NCI-H2107 (cell line): Measurements from ENCODE around the gene UQCRC1.

Source experiments
- DNase-seq: peaks from one replicate; lab custom pipeline; 2025; lab: John Stamatoyannopoulos, UW

UQCRC1 gene

GRCh38 chr3:48609088-48610005, at the start of gene UQCRC1:
UQCRC1 (minus strand) TSS chr3:48609646; CDS start chr3:48609620, 26 bp downstream.
- peak; percentile 74 for DNase-seq

GRCh38 chr3:48656841-48657281, 47.4 kb upstream of the UQCRC1 start:
- DNase-seq = no peak

- DNase-seq = no peak
Measured at GRCh38 chr3:48656061-48656840, 46.8 kb upstream of the UQCRC1 start.

GRCh38 chr3:48655606-48656005, 46.2 kb upstream of the UQCRC1 start:
- no peak for DNase-seq

GRCh38 chr3:48655063-48655462, 45.6 kb upstream of the UQCRC1 start:
- DNase-seq = no peak

- DNase-seq = no peak
Measured at GRCh38 chr3:48652923-48653715, 43.7 kb upstream of the UQCRC1 start.

- DNase-seq = no peak
Measured at GRCh38 chr3:48651771-48652170, 42.3 kb upstream of the UQCRC1 start.

- no peak for DNase-seq
Measured at GRCh38 chr3:48650723-48651122, 41.3 kb upstream of the UQCRC1 start.

- DNase-seq = no peak
Measured at GRCh38 chr3:48648188-48648850, 38.9 kb upstream of the UQCRC1 start.

GRCh38 chr3:48647714-48648113, 38.3 kb upstream of the UQCRC1 start:
- DNase-seq = no peak

GRCh38 chr3:48644898-48645760, 35.7 kb upstream of the UQCRC1 start:
- DNase-seq = no peak

- no peak for DNase-seq
Measured at GRCh38 chr3:48642605-48643004, 33.2 kb upstream of the UQCRC1 start.

GRCh38 chr3:48641396-48641795, 31.9 kb upstream of the UQCRC1 start:
- no peak for DNase-seq

- DNase-seq = no peak
Measured at GRCh38 chr3:48639944-48640606, 30.6 kb upstream of the UQCRC1 start.

GRCh38 chr3:48637305-48637704, 27.9 kb upstream of the UQCRC1 start:
- no peak for DNase-seq

- DNase-seq = no peak
Measured at GRCh38 chr3:48636149-48636655, 26.8 kb upstream of the UQCRC1 start.

- peak; percentile 82 for DNase-seq
Measured at GRCh38 chr3:48635222-48636021, 26.0 kb upstream of the UQCRC1 start, which contains the start of gene SLC26A6. SLC26A6 (minus strand) TSS chr3:48635461; CDS start chr3:48635393, 68 bp downstream.

- DNase-seq = no peak
Measured at GRCh38 chr3:48634661-48635221, 25.3 kb upstream of the UQCRC1 start.
